ENCODE results near the gene ABCB11. TPM values are rescaled to one million over a fixed set of nuclear protein-coding genes. Genes with fewer than 3 reads are reported as not detected.

ABCB11 gene
- total and polyA plus RNA-seq, 10 of the 15 experiments (the other 5 are each of a cell fraction or from before 2014, with no cell fraction given) = not detected

DNA sequence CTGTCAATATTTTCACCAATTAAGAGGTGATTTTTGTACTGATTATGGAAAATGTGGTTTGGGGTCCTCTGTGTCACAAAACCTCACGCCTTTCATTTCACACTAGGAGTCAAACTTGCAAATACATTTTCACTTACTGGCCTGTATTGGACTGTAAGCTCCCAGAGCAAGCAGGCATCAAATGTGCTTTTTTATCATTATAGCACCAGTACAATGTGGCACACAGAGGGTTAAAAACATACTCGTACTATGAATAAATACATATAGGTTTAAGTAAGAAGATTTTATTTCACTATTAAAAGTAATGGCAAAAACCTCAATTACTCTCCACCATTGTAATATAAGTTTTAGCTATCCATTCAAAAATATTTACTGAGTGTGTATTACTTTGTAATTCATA, 56.7 kb downstream of the ABCB11 start:
- WGBS (ENCODE audit: insufficient coverage, insufficient replicate concordance, low lambda C conversion rate, missing lambda C conversion rate) = 60% methylated on average over 2 of the region's 2 CpGs
- ATAC-seq = no peak

More for the DNA sequence above, 56.7 kb downstream of the ABCB11 start:
- Histone ChIP-seq H3K27ac (ENCODE audit: control insufficient read depth, insufficient read depth) (no peak overlapping the region), H3K4me1 (ENCODE audit: control insufficient read depth, insufficient read depth, low read length) (no peaks in the 10 kb centered on the region), H3K4me2 (ENCODE audit: control insufficient read depth, insufficient read depth) (no peak overlapping the region), H3K27me3 (replicated peaks in 1 of 2; ENCODE audit: control insufficient read depth in 2 of 2, insufficient read depth in 2 of 2, low read length in 1 of 2) (no peaks in the 10 kb centered on the region), H4K20me1 (ENCODE audit: control insufficient read depth, insufficient read depth) (no peaks in the 10 kb centered on the region), H2AFZ (ENCODE audit: control insufficient read depth, low read depth, low read length) (no peak overlapping the region), H3K79me2 (ENCODE audit: control insufficient read depth, insufficient read depth, low read length) (no peaks in the 10 kb centered on the region), H3K4me3 (no peak overlapping the region), H3K9ac (ENCODE audit: control insufficient read depth, insufficient read depth, low read length) (no peak overlapping the region), H3K9me3 (replicated peaks; ENCODE audit: control insufficient read depth, insufficient read depth, low read length) (no peaks in the 10 kb centered on the region), H3K36me3 (ENCODE audit: control insufficient read depth in 2 of 2, insufficient read depth in 2 of 2, low read length in 1 of 2) (no peaks in the 10 kb centered on the region)
- BruUV-seq (replicated peaks) = no TSS peak
- TF ChIP-seq RCOR1 (conservative IDR thresholded peaks at IDR 0.05; ENCODE audit: low read depth, low read length) (no peak), GATAD2B (conservative IDR thresholded peaks at IDR 0.05; ENCODE audit: low read depth) (no peak), ETV6 (conservative IDR thresholded peaks at IDR 0.05 in 1 of 2, IDR thresholded peaks at IDR 0.05 in 1 of 2; ENCODE audit: borderline replicate concordance in 1 of 2, low read depth in 1 of 2) (no peak), TCF12 (IDR thresholded peaks at IDR 0.05; ENCODE audit: low read depth, low read length) (no peak), BCL11A (IDR thresholded peaks at IDR 0.05; ENCODE audit: low read depth, low read length) (no peak), SMAD5 (IDR thresholded peaks at IDR 0.05; ENCODE audit: low read depth) (no peak), JUND (IDR thresholded peaks at IDR 0.05; ENCODE audit: low read depth, low read length) (no peak), IKZF1 (conservative IDR thresholded peaks at IDR 0.05) (no peak), STAT3 (IDR thresholded peaks at IDR 0.05; ENCODE audit: low read depth, low read length) (no peak), RAD51 (IDR thresholded peaks at IDR 0.05) (no peak)
- TF ChIP-seq, protein P1, sequence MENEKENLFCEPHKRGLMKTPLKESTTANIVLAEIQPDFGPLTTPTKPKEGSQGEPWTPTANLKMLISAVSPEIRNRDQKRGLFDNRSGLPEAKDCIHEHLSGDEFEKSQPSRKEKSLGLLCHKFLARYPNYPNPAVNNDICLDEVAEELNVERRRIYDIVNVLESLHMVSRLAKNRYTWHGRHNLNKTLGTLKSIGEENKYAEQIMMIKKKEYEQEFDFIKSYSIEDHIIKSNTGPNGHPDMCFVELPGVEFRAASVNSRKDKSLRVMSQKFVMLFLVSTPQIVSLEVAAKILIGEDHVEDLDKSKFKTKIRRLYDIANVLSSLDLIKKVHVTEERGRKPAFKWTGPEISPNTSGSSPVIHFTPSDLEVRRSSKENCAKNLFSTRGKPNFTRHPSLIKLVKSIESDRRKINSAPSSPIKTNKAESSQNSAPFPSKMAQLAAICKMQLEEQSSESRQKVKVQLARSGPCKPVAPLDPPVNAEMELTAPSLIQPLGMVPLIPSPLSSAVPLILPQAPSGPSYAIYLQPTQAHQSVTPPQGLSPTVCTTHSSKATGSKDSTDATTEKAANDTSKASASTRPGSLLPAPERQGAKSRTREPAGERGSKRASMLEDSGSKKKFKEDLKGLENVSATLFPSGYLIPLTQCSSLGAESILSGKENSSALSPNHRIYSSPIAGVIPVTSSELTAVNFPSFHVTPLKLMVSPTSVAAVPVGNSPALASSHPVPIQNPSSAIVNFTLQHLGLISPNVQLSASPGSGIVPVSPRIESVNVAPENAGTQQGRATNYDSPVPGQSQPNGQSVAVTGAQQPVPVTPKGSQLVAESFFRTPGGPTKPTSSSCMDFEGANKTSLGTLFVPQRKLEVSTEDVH (IDR thresholded peaks at IDR 0.05; ENCODE audit: low read depth, partially characterized antibody) = no peak
- TF ChIP-seq, protein P2, sequence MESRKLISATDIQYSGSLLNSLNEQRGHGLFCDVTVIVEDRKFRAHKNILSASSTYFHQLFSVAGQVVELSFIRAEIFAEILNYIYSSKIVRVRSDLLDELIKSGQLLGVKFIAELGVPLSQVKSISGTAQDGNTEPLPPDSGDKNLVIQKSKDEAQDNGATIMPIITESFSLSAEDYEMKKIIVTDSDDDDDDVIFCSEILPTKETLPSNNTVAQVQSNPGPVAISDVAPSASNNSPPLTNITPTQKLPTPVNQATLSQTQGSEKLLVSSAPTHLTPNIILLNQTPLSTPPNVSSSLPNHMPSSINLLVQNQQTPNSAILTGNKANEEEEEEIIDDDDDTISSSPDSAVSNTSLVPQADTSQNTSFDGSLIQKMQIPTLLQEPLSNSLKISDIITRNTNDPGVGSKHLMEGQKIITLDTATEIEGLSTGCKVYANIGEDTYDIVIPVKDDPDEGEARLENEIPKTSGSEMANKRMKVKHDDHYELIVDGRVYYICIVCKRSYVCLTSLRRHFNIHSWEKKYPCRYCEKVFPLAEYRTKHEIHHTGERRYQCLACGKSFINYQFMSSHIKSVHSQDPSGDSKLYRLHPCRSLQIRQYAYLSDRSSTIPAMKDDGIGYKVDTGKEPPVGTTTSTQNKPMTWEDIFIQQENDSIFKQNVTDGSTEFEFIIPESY (IDR thresholded peaks at IDR 0.05) = no peak
- TF ChIP-seq, protein P3, sequence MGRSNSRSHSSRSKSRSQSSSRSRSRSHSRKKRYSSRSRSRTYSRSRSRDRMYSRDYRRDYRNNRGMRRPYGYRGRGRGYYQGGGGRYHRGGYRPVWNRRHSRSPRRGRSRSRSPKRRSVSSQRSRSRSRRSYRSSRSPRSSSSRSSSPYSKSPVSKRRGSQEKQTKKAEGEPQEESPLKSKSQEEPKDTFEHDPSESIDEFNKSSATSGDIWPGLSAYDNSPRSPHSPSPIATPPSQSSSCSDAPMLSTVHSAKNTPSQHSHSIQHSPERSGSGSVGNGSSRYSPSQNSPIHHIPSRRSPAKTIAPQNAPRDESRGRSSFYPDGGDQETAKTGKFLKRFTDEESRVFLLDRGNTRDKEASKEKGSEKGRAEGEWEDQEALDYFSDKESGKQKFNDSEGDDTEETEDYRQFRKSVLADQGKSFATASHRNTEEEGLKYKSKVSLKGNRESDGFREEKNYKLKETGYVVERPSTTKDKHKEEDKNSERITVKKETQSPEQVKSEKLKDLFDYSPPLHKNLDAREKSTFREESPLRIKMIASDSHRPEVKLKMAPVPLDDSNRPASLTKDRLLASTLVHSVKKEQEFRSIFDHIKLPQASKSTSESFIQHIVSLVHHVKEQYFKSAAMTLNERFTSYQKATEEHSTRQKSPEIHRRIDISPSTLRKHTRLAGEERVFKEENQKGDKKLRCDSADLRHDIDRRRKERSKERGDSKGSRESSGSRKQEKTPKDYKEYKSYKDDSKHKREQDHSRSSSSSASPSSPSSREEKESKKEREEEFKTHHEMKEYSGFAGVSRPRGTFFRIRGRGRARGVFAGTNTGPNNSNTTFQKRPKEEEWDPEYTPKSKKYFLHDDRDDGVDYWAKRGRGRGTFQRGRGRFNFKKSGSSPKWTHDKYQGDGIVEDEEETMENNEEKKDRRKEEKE (IDR thresholded peaks at IDR 0.05) = no peak
- FAIRE-seq (no peak), DNase-seq (ENCODE audit: low read depth, low spot score) (no peak)
- ChIA-PET POLR2A (no interaction called here), SMC1A (ENCODE audit: uncharacterized antibody, unreplicated experiment) (no interaction called here), RAD21 (ENCODE audit: unreplicated experiment) (no interaction called here), CTCF (interaction anchor here (0.8 to 1.4 kb wide), 3 partner anchors 9 to 27 kb away, joined by 3 read pairs; no protein-coding TSS in a partner anchor)
- intact Hi-C loops (cut with micrococcal nuclease; ENCODE audit: unreplicated experiment) (no loop called here), in situ Hi-C loops (cut with MboI) (no loop called here)

Data from GM12878 (cell line).